HepG2 (cell line): Measurements from ENCODE around the gene AARS2. TPM values are rescaled to one million over a fixed set of nuclear protein-coding genes. Genes with fewer than 3 reads are reported as not detected.

Experiments used
- ATAC-seq: fragments of 200-7000 bp; cut with Tn5 transposase; 3 replicates; pipeline ENCODE4 v1.9.1; 2020; ENCODE audit warnings: mild to moderate bottlenecking, moderate library complexity
- BruUV-seq: library from RNA; stranded (reverse); fragments of 400-500 nt; replicated peaks from 2 replicates; lab custom pipeline; 2021; lab: Mats Ljungman, UMichigan
- CTCF ChIA-PET: fragments of 300-600 bp; formaldehyde crosslinking; extraction: SDS; loops from one replicate; lab custom pipeline; 2021; ENCODE audit warnings: low total read pairs, inconsistent platforms, low intra/inter-chr PET ratio; lab: Yijun Ruan, JAX
- POLR2A ChIA-PET: fragments of 350-600 bp; sonication (Branson Sonifier 250); formaldehyde crosslinking; loops from one replicate; lab custom pipeline; 2020; ENCODE audit warnings: antibody characterized with exemption, inconsistent platforms; lab: Yijun Ruan, JAX
- DNase-seq: peaks from one replicate; pipeline ENCODE4 v3.0.0-alpha.2; 2015; ENCODE audit warnings: low spot score
- FAIRE-seq: peaks from 3 replicates; lab custom pipeline; 2011; peaks lifted over from hg19 to GRCh38; lab: Jason Lieb, UNC
- H2AFZ ChIP-seq: one replicate; pipeline ENCODE4 v1.6.1; 2011; ENCODE audit warnings: low read length, inconsistent platforms
- H3K27ac ChIP-seq: fragments of 300-600 bp; 3 replicates; pipeline ENCODE4 v1.8.0; 2011; ENCODE audit warnings: mixed run types, mild to moderate bottlenecking, mixed read lengths, low read length, inconsistent platforms; ENCODE audit not compliant: insufficient read depth; ENCODE audit errors: extremely low read length
- H3K27me3 ChIP-seq, 2 experiments: fragments of 200-600 bp in 1 of 2; 2 replicates in 1 of 2; 3 replicates in 1 of 2; pipeline versions ENCODE4 v1.6.0 to v1.8.0; 2011; ENCODE audit warnings: low read length in 2 of 2, mild to moderate bottlenecking in 2 of 2, moderate library complexity in 2 of 2, inconsistent platforms in 1 of 2; ENCODE audit not compliant: insufficient read depth in 2 of 2, control insufficient read depth in 1 of 2
- H3K36me3 ChIP-seq, 2 experiments: fragments of 200-600 bp in 1 of 2; replicated peaks in 1 of 2; 2 replicates in 1 of 2; 3 replicates in 1 of 2; pipeline versions ENCODE4 v1.5.1 to v1.8.0; 2011; ENCODE audit warnings: low read length in 2 of 2, inconsistent platforms in 1 of 2; ENCODE audit not compliant: insufficient read depth in 2 of 2, control insufficient read depth in 1 of 2
- H3K4me1 ChIP-seq: 2 replicates; pipeline ENCODE4 v1.5.1; 2012; ENCODE audit warnings: low read length, inconsistent platforms; ENCODE audit not compliant: insufficient read depth
- H3K4me2 ChIP-seq: 2 replicates; pipeline ENCODE4 v1.6.0; 2011; ENCODE audit warnings: low read depth, low read length, inconsistent platforms
- H3K4me3 ChIP-seq, 3 experiments: fragments of 200-600 bp in 1 of 3; sonication (generic), shearing (Covaris generic) in 1 of 3; replicated peaks in 1 of 3; 2 replicates each; pipeline ENCODE4 v1.5.1; 2011 to 2016; ENCODE audit warnings: low read length in 3 of 3, inconsistent platforms in 2 of 3, low read depth in 2 of 3, mild to moderate bottlenecking in 2 of 3, control low read depth in 1 of 3, mixed read lengths in 1 of 3; ENCODE audit not compliant: insufficient read depth in 1 of 3
- H3K79me2 ChIP-seq: one replicate; pipeline ENCODE4 v1.6.1; 2011; ENCODE audit warnings: low read length, inconsistent platforms; ENCODE audit not compliant: insufficient read depth
- H3K9ac ChIP-seq: 2 replicates; pipeline ENCODE4 v1.6.0; 2011; ENCODE audit warnings: mild to moderate bottlenecking, low read depth, low read length, inconsistent platforms; ENCODE audit not compliant: insufficient read depth
- H3K9me3 ChIP-seq: 2 replicates; pipeline ENCODE4 v1.5.1; 2012; ENCODE audit warnings: mild to moderate bottlenecking, low read length
- H4K20me1 ChIP-seq: 2 replicates; pipeline ENCODE4 v1.6.0; 2011; ENCODE audit warnings: inconsistent platforms, mild to moderate bottlenecking, low read length, moderate library complexity; ENCODE audit not compliant: insufficient read depth
- AGO2 ChIP-seq: fragments of 200-400 bp; formaldehyde crosslinking; optimal IDR thresholded peaks from 2 replicates; pipeline ENCODE3; 2017; ENCODE audit warnings: mild to moderate bottlenecking, low read depth, low read length, moderate library complexity
- CEBPG ChIP-seq: IDR thresholded peaks from 2 replicates; pipeline ENCODE4 v1.6.1; 2016
- PHB2 ChIP-seq: fragments of 450-650 bp; IDR thresholded peaks from 2 replicates; pipeline ENCODE4 v1.6.1; 2018; ENCODE audit not compliant: partially characterized antibody
- ZNF282 ChIP-seq: fragments of 450-650 bp; IDR thresholded peaks from 2 replicates; pipeline ENCODE4 v1.6.1; 2018; ENCODE audit not compliant: partially characterized antibody
- ZNF552 ChIP-seq: sonication (generic); formaldehyde crosslinking; IDR thresholded peaks from 2 replicates; pipeline ENCODE4 v1.9.0; 2022; ENCODE audit warnings: missing genetic modification reagents, mild to moderate bottlenecking, borderline replicate concordance
- WGBS: methylation state at CpG from one replicate; pipeline ENCODE4 v1.1.6; 2017; ENCODE audit warnings: low lambda C conversion rate; 5-methylcytosine and 5-hydroxymethylcytosine counted together
- in situ Hi-C: cut with HindIII; loops from 2 replicates; pipeline ENCODE4 v1.10.0; 2017; ENCODE audit warnings: low pct_unique_long_range_greater_than_20kb; ENCODE audit not compliant: extremely low pct_ligation_motif_present
- intact Hi-C: fragments of 100-400 bp; cut with micrococcal nuclease; formaldehyde crosslinking; loops from one replicate; pipeline ENCODE4 v1.10.0; 2022; ENCODE audit not compliant: unreplicated experiment
- polyA plus RNA-seq, 8 experiments: library from polyadenylated mRNA; depleted of rRNA in 3 of 8; stranded (reverse) in 7 of 8; unstranded in 1 of 8; fragments of >200 nt; fragmentation: Illumina TruSeq in 4 of 8; extraction: Trizol in 4 of 8; gene quantifications; 2 replicates each; pipeline versions ENCODE4 v1.2.1 to v1.2.3, GENCODE V29; 2011 to 2016; ENCODE audit warnings: low read depth in 4 of 8, missing spikeins in 1 of 8, mixed read lengths in 1 of 8; ENCODE audit not compliant: insufficient read depth in 1 of 8
- total RNA-seq, 5 experiments: library from RNA; depleted of rRNA; stranded (reverse); fragments of >200 nt; fragmentation: Illumina TruSeq; extraction: Trizol; gene quantifications; 2 replicates each; pipeline ENCODE4 v1.2.3, GENCODE V29; 2016; ENCODE audit warnings: low read depth in 1 of 5
- TF ChIP-seq, protein P1 (sequence below): sonication (generic); formaldehyde crosslinking; IDR thresholded peaks from 2 replicates; pipeline ENCODE4 v1.5.1; 2020; ENCODE audit warnings: missing genetic modification reagents, mild to moderate bottlenecking, borderline replicate concordance

Gene AARS2
- total and polyA plus RNA-seq, 2 of the 13 experiments (the other 11 are each of a cell fraction or from before 2014, with no cell fraction given): 7.5 to 24.1 TPM

- Histone ChIP-seq H2AFZ (no peak overlapping the region), H3K79me2 (peaks cover 29% of the 10 kb centered on the region), H3K9me3 (no peaks in the 10 kb centered on the region), H3K36me3 (peaks cover 2 to 30% of the 10 kb centered on the region in 2 experiments), H3K4me2 (no peak overlapping the region), H3K27me3 (no peaks in the 10 kb centered on the region; a peak in 1 of 5 replicates), H3K4me3 (no peak overlapping the region), H3K27ac (no peak overlapping the region), H3K4me1 (peaks cover 47% of the 10 kb centered on the region), H4K20me1 (peaks cover 11% of the 10 kb centered on the region), H3K9ac (no peak overlapping the region)
- no peak for FAIRE-seq
- in situ Hi-C loops (no loop called here), intact Hi-C loops (no loop called here)
- BruUV-seq: no TSS peak
- 88% methylated on average over 6 of the region's 6 CpGs for WGBS
- no peak for DNase-seq
- ChIA-PET POLR2A (no interaction called here), CTCF (no interaction called here)
- ATAC-seq: no peak
- TF ChIP-seq ZNF282 (no peak), PHB2 (no peak), ZNF552 (CRISPR knock-in tag) (no peak)
- TF ChIP-seq, protein P1, sequence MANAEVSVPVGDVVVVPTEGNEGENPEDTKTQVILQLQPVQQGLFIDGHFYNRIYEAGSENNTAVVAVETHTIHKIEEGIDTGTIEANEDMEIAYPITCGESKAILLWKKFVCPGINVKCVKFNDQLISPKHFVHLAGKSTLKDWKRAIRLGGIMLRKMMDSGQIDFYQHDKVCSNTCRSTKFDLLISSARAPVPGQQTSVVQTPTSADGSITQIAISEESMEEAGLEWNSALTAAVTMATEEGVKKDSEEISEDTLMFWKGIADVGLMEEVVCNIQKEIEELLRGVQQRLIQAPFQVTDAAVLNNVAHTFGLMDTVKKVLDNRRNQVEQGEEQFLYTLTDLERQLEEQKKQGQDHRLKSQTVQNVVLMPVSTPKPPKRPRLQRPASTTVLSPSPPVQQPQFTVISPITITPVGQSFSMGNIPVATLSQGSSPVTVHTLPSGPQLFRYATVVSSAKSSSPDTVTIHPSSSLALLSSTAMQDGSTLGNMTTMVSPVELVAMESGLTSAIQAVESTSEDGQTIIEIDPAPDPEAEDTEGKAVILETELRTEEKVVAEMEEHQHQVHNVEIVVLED (CRISPR knock-in tag): no peak
These were observed 52.5 kb downstream of the AARS2 start for GRCh38 chr6:44260451-44261297.

DNA sequence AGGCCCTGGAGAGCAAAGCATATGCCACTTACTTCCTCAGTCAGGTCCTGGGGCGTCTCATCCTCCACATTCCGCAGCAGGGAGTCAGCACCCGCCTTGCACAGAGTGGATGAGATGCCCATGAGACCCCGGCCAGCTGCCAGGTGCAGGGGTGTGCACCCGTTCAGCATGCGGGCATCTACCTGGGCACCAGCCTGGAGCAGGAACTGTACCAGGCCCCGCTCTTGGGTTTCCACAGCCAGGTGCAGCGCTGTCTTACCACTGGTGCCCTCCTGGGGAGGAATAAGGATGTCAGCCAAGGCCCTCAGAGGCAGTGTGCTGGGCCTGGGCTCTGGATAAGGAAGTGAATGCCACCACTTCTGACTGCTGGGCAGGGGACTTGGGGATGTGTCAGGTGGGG, 53.1 kb downstream of the AARS2 start:
- H3K4me1 ChIP-seq: peaks cover 54% of the 10 kb centered on the region
- H3K4me2 ChIP-seq: no peak overlapping the region
- POLR2A ChIA-PET: no interaction called here
- H4K20me1 ChIP-seq: peaks cover 15% of the 10 kb centered on the region
- FAIRE-seq (no peak), DNase-seq (no peak)
- no TSS peak for BruUV-seq
- no peak overlapping the region for H3K4me3 ChIP-seq
- no peak overlapping the region for H2AFZ ChIP-seq
- intact Hi-C loops: no loop called here
- H3K36me3 ChIP-seq: peaks cover 5 to 34% of the 10 kb centered on the region in 2 experiments
- H3K9ac ChIP-seq: no peak overlapping the region
- H3K27me3 ChIP-seq: no peaks in the 10 kb centered on the region; a peak in 1 of 5 replicates
- H3K9me3 ChIP-seq: no peaks in the 10 kb centered on the region
- in situ Hi-C loops: no loop called here
- H3K79me2 ChIP-seq: peaks cover 29% of the 10 kb centered on the region
- WGBS: 87% methylated on average over 3 of the region's 8 CpGs
- TF ChIP-seq AGO2: peak; percentile 18
- TF ChIP-seq CEBPG: no peak
- TF ChIP-seq, all 625 proteins: peak for 1
- CTCF ChIA-PET: no interaction called here
- no peak for ATAC-seq
- no peak overlapping the region for H3K27ac ChIP-seq
